Measurements from ENCODE around the gene TFDP2.

- TF ChIP-seq ZNF232 (CRISPR knock-in tag; IDR thresholded peaks at IDR 0.05), result no peak
- no peak for TF ChIP-seq CTCF (IDR thresholded peaks at IDR 0.05)
- no peak for TF ChIP-seq USF1 (CRISPR knock-in tag; IDR thresholded peaks at IDR 0.05)
- TF ChIP-seq AFF4 (CRISPR knock-in tag; IDR thresholded peaks at IDR 0.05; ENCODE audit: borderline replicate concordance), result no peak
- peak; percentile 45; the same call in 1 of the 2 replicates for TF ChIP-seq ZBTB21 (CRISPR knock-in tag; IDR thresholded peaks at IDR 0.05; ENCODE audit: borderline replicate concordance)
These were observed 84.0 kb downstream of the TFDP2 start for GRCh38 chr3:142065344-142065743.

Data from WTC11 (cell line).